OCI-LY7 (cell line): ENCODE data around the gene GALM. TPM values are rescaled to one million over a fixed set of nuclear protein-coding genes. Genes with fewer than 3 reads are reported as not detected.

Source experiments
- BruUV-seq: library from RNA; stranded (reverse); fragments of 400-500 nt; replicated peaks from 2 replicates; lab custom pipeline; 2021; lab: Mats Ljungman, UMichigan
- CTCF ChIA-PET: fragments of 300-600 bp; sonication (Branson Sonifier 250); formaldehyde crosslinking; loops from one replicate; lab custom pipeline; 2022; ENCODE audit warnings: antibody characterized with exemption; ENCODE audit not compliant: unreplicated experiment; lab: Charles Lee
- POLR2A ChIA-PET: fragments of 300-600 bp; sonication (Branson Sonifier 250); formaldehyde crosslinking; loops from one replicate; lab custom pipeline; 2022; ENCODE audit warnings: antibody characterized with exemption; lab: Charles Lee
- DNase-seq: peaks from one replicate; pipeline ENCODE4 v3.0.0-alpha.2; 2015; ENCODE audit warnings: low spot score
- H2AFZ ChIP-seq: fragments of 200-600 bp; sonication (generic), shearing (Covaris generic); 2 replicates; pipeline ENCODE4 v1.6.1; 2014; ENCODE audit warnings: mild to moderate bottlenecking, antibody characterized with exemption, low read length, moderate library complexity
- H3K27ac ChIP-seq: fragments of 200-600 bp; sonication (generic); 2 replicates; pipeline ENCODE4 v1.5.1; 2014; ENCODE audit warnings: mixed run types, low read depth, mild to moderate bottlenecking, moderate library complexity, low read length, inconsistent platforms; ENCODE audit not compliant: poor library complexity, severe bottlenecking
- H3K36me3 ChIP-seq: fragments of 200-600 bp; sonication (generic); 2 replicates; pipeline ENCODE4 v1.6.1; 2014; ENCODE audit warnings: mild to moderate bottlenecking, antibody characterized with exemption, low read length, moderate library complexity, mixed read lengths; ENCODE audit not compliant: insufficient read depth
- H3K4me1 ChIP-seq: fragments of 200-600 bp; sonication (generic); 2 replicates; pipeline ENCODE4 v1.5.1; 2014; ENCODE audit warnings: mild to moderate bottlenecking, low read length; ENCODE audit not compliant: insufficient read depth, poor library complexity, severe bottlenecking
- H3K4me2 ChIP-seq: fragments of 200-600 bp; sonication (generic); 2 replicates; pipeline ENCODE4 v1.6.1; 2014; ENCODE audit warnings: mild to moderate bottlenecking, low read length
- H3K4me3 ChIP-seq: fragments of 200-600 bp; sonication (generic); 2 replicates; pipeline ENCODE4 v1.5.1; 2014; ENCODE audit warnings: mild to moderate bottlenecking, low read depth, low read length; ENCODE audit not compliant: poor library complexity, severe bottlenecking
- H3K79me2 ChIP-seq: fragments of 200-600 bp; sonication (generic); 2 replicates; pipeline ENCODE4 v1.6.1; 2016; ENCODE audit warnings: low read depth, mild to moderate bottlenecking, low read length, moderate library complexity, mixed read lengths; ENCODE audit not compliant: insufficient read depth
- H3K9me2 ChIP-seq: fragments of 200-600 bp; sonication (generic); 2 replicates; pipeline ENCODE4 v1.6.1; 2016; ENCODE audit warnings: mild to moderate bottlenecking, low read length, mixed read lengths; ENCODE audit not compliant: insufficient read depth
- H3K9me3 ChIP-seq: fragments of 200-600 bp; sonication (generic); 2 replicates; pipeline ENCODE4 v1.6.1; 2014; ENCODE audit warnings: mild to moderate bottlenecking, mixed run types, low read length, mixed read lengths
- H4K20me1 ChIP-seq: fragments of 200-600 bp; sonication (generic); 2 replicates; pipeline ENCODE4 v1.6.1; 2014; ENCODE audit warnings: mild to moderate bottlenecking, antibody characterized with exemption, low read length, moderate library complexity, mixed read lengths; ENCODE audit not compliant: insufficient read depth
- CTCF ChIP-seq: fragments of 200-600 bp; sonication (generic); conservative IDR thresholded peaks from 2 replicates; pipeline ENCODE4 v1.5.1; 2014; ENCODE audit warnings: mild to moderate bottlenecking, antibody characterized with exemption, low read length, moderate library complexity, mixed read lengths
- EZH2phosphoT487 ChIP-seq: fragments of 200-600 bp; sonication (generic); IDR thresholded peaks from 2 replicates; pipeline ENCODE4 v1.6.1; 2018; ENCODE audit warnings: low read depth, borderline replicate concordance, mild to moderate bottlenecking, mixed run types, antibody characterized with exemption, low read length, moderate library complexity, mixed read lengths
- intact Hi-C: fragments of 100-400 bp; cut with micrococcal nuclease; formaldehyde crosslinking; loops from one replicate; pipeline ENCODE4 v1.10.0; 2022; ENCODE audit not compliant: unreplicated experiment
- total RNA-seq, 2 experiments: library from RNA; depleted of rRNA in 1 of 2; stranded (reverse); fragments of >200 nt in 1 of 2; shearing (Covaris generic) in 1 of 2; gene quantifications; 2 replicates each; pipeline ENCODE4 v1.2.3, GENCODE V29; 2014 to 2022

GALM gene
- total RNA-seq, 2 experiments from 2014 or later: 5.5 to 10.8 TPM

GRCh38 chr2:38775921-38776225 is 110.0 kb downstream of the GALM start:
- no peak overlapping the region for H2AFZ ChIP-seq
- ChIA-PET CTCF (no interaction called here), POLR2A (interaction anchor here (0.8 to 1.8 kb wide), 4 partner anchors 13 to 27 kb away, joined by 3 to 9 read pairs (median 4); partner anchors contain the start of gene SRSF7)
- no peak overlapping the region for H3K4me3 ChIP-seq
- peaks cover 14% of the 10 kb centered on the region; the same call in 1 of the 2 replicates for H3K79me2 ChIP-seq
- H3K4me1 ChIP-seq: peaks cover 7% of the 10 kb centered on the region
- no peaks in the 10 kb centered on the region for H4K20me1 ChIP-seq
- DNase-seq: no peak
- TF ChIP-seq EZH2phosphoT487 (no peak), CTCF (no peak)
- H3K27ac ChIP-seq: no peak overlapping the region
- no peaks in the 10 kb centered on the region for H3K9me2 ChIP-seq
- no TSS peak for BruUV-seq
- intact Hi-C loops: no loop called here
- H3K9me3 ChIP-seq: no peaks in the 10 kb centered on the region
- H3K4me2 ChIP-seq: no peak overlapping the region
- peaks cover 10% of the 10 kb centered on the region for H3K36me3 ChIP-seq

GRCh38 chr2:38776531-38776930 is 110.6 kb downstream of the GALM start:
- BruUV-seq: no TSS peak
- H4K20me1 ChIP-seq: no peaks in the 10 kb centered on the region
- peaks cover 16% of the 10 kb centered on the region for H3K36me3 ChIP-seq
- H3K27ac ChIP-seq: no peak overlapping the region
- H3K9me2 ChIP-seq: no peaks in the 10 kb centered on the region
- DNase-seq: no peak
- no peaks in the 10 kb centered on the region for H3K9me3 ChIP-seq
- no peak overlapping the region for H3K4me2 ChIP-seq
- intact Hi-C loops: no loop called here
- H3K4me1 ChIP-seq: peaks cover 7% of the 10 kb centered on the region
- CTCF ChIA-PET: no interaction called here
- no peak overlapping the region for H3K4me3 ChIP-seq
- peaks cover 14% of the 10 kb centered on the region; the same call in 1 of the 2 replicates for H3K79me2 ChIP-seq
- POLR2A ChIA-PET: interaction anchor here (0.8 to 1.8 kb wide), 4 partner anchors 14 to 28 kb away, joined by 3 to 9 read pairs (median 4); partner anchors contain the start of gene SRSF7
- no peak for TF ChIP-seq EZH2phosphoT487
- TF ChIP-seq CTCF: no peak
- no peak overlapping the region for H2AFZ ChIP-seq

- H3K4me3 ChIP-seq: peak overlapping the region; percentile 84
- ChIA-PET POLR2A (interaction anchor here (0.8 to 1.8 kb wide), 5 partner anchors 10 to 357 kb away, joined by 3 to 21 read pairs (median 3); partner anchors contain the start of gene SRSF7), CTCF (no interaction called here)
- H3K79me2 ChIP-seq: peaks cover 14% of the 10 kb centered on the region; the same call in 1 of the 2 replicates
- no peaks in the 10 kb centered on the region for H3K9me2 ChIP-seq
- H4K20me1 ChIP-seq: no peaks in the 10 kb centered on the region
- BruUV-seq: no TSS peak
- H3K4me1 ChIP-seq: peaks cover 7% of the 10 kb centered on the region
- DNase-seq: peak; percentile 17
- peak overlapping the region; percentile 33 for H3K27ac ChIP-seq
- TF ChIP-seq EZH2phosphoT487 (no peak), CTCF (0 out of 2 replicates have a peak, but pooled peaks have one; percentile 4)
- peak overlapping the region; percentile 93 for H3K4me2 ChIP-seq
- intact Hi-C loops: no loop called here
- peak overlapping the region; percentile 92; the same call in 1 of the 2 replicates for H2AFZ ChIP-seq
- H3K9me3 ChIP-seq: no peaks in the 10 kb centered on the region
- peaks cover 25% of the 10 kb centered on the region for H3K36me3 ChIP-seq
These were observed 112.8 kb downstream of the GALM start for GRCh38 chr2:38778687-38779082.
